ENCODE results near the gene TIFAB.

Gene TIFAB

GRCh38 chr5:135487839-135488514 lies 35.8 kb upstream of the TIFAB start:
- H3K4me3 Mint-ChIP-seq: no peak overlapping the region
- H3K27ac Mint-ChIP-seq: no peak overlapping the region
- H3K36me3 Mint-ChIP-seq (ENCODE audit: low read depth): no peaks in the 10 kb centered on the region
- H3K4me1 Mint-ChIP-seq (ENCODE audit: low read depth): peaks cover 9% of the 10 kb centered on the region
- H3K27me3 Mint-ChIP-seq: peaks cover 72% of the 10 kb centered on the region
- no peaks in the 10 kb centered on the region for H3K9me3 Mint-ChIP-seq

GRCh38 chr5:135487037-135487395 lies 34.9 kb upstream of the TIFAB start:
- no peak overlapping the region for H3K4me3 Mint-ChIP-seq
- H3K9me3 Mint-ChIP-seq: no peaks in the 10 kb centered on the region

GRCh38 chr5:135486131-135487036 lies 34.2 kb upstream of the TIFAB start:
- Mint-ChIP-seq H3K36me3 (ENCODE audit: low read depth) (no peaks in the 10 kb centered on the region), H3K4me1 (ENCODE audit: low read depth) (peaks cover 9% of the 10 kb centered on the region), H3K27me3 (peaks cover 62% of the 10 kb centered on the region), H3K27ac (no peak overlapping the region), H3K4me3 (no peak overlapping the region), H3K9me3 (no peaks in the 10 kb centered on the region)

More at GRCh38 chr5:135487037-135487395, 34.9 kb upstream of the TIFAB start:
- H3K27ac Mint-ChIP-seq: no peak overlapping the region
- no peaks in the 10 kb centered on the region for H3K36me3 Mint-ChIP-seq (ENCODE audit: low read depth)
- H3K4me1 Mint-ChIP-seq (ENCODE audit: low read depth): peaks cover 9% of the 10 kb centered on the region
- H3K27me3 Mint-ChIP-seq: peaks cover 63% of the 10 kb centered on the region

DNA sequence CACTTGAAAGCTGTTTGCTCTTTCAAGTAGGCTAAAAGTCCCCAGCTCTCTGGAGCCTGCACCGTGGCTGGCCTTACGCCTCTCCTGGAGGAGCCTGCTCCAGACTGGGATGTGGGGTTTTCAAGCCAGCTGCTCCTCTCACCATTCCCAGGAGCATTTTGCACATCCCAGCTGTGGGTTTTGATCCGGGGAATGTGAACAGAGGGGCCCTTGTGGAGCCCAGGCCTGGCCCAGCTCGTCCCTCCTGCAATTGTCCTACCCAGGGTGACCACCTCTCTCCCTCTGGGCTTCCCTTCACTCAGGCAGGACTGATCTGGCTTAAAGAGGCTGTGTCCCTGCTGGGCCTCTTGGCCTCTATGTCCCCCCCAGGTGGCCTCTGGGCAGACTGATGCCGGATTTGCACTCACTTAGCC lies 32.5 kb upstream of the TIFAB start:
- Mint-ChIP-seq H3K4me1 (ENCODE audit: low read depth) (peaks cover 3% of the 10 kb centered on the region), H3K4me3 (no peak overlapping the region), H3K9me3 (no peaks in the 10 kb centered on the region), H3K27me3 (peaks cover 52% of the 10 kb centered on the region), H3K27ac (no peak overlapping the region), H3K36me3 (ENCODE audit: low read depth) (no peaks in the 10 kb centered on the region)

DNA sequence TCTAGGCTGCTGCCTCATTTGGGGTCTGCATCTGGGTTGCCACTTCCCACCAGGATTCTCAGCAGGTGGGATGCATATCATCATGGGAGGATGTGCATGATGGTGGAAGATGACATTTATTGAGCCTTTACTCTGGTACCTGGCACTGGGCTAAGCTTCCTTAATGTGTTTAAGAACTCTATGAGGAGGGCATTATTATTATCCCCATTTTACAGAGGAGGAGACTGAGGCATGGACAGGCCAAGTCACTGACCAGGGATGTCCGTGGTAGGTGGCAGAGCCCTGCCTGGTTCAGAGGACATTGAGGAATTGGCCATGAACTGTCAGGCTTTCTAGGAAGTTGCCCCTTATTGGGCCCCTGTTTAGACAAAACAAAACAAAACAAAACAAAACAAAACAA lies 31.1 kb upstream of the TIFAB start:
- H3K36me3 Mint-ChIP-seq (ENCODE audit: low read depth): no peaks in the 10 kb centered on the region
- H3K4me1 Mint-ChIP-seq (ENCODE audit: low read depth): no peaks in the 10 kb centered on the region
- no peaks in the 10 kb centered on the region for H3K9me3 Mint-ChIP-seq
- H3K4me3 Mint-ChIP-seq: no peak overlapping the region
- no peak overlapping the region for H3K27ac Mint-ChIP-seq
- peaks cover 42% of the 10 kb centered on the region for H3K27me3 Mint-ChIP-seq

GRCh38 chr5:135482381-135482933 lies 30.3 kb upstream of the TIFAB start:
- Mint-ChIP-seq H3K27me3 (peaks cover 34% of the 10 kb centered on the region), H3K4me1 (ENCODE audit: low read depth) (no peaks in the 10 kb centered on the region), H3K9me3 (no peaks in the 10 kb centered on the region), H3K4me3 (no peak overlapping the region), H3K27ac (no peak overlapping the region), H3K36me3 (ENCODE audit: low read depth) (no peaks in the 10 kb centered on the region)

DNA sequence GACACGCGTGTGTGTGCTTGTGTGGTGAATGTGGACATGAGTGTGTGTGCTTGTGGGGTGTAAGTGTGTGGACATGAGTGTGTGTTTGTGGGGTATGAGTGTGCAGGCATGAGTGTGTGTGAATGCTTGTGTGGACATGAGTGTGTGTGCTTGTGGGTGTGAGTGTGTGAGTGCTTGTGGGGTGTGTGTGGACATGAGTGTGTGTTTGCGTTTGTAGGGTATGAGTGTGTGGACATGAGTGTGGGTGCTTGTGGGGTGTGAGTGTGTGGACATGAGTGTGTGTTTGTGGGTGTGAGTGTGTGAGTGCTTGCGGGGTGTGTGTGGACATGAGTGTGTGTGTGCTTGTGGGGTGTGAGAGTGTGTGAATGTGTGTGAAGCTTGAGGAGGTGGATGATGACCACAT lies 29.8 kb upstream of the TIFAB start:
- H3K36me3 Mint-ChIP-seq (ENCODE audit: low read depth): no peaks in the 10 kb centered on the region
- no peaks in the 10 kb centered on the region for H3K9me3 Mint-ChIP-seq
- no peaks in the 10 kb centered on the region for H3K4me1 Mint-ChIP-seq (ENCODE audit: low read depth)
- H3K4me3 Mint-ChIP-seq: no peak overlapping the region
- no peak overlapping the region for H3K27ac Mint-ChIP-seq
- H3K27me3 Mint-ChIP-seq: peaks cover 29% of the 10 kb centered on the region

GRCh38 chr5:135481387-135481786 lies 29.2 kb upstream of the TIFAB start:
- H3K27ac Mint-ChIP-seq: no peak overlapping the region
- no peaks in the 10 kb centered on the region for H3K4me1 Mint-ChIP-seq (ENCODE audit: low read depth)
- H3K9me3 Mint-ChIP-seq: no peaks in the 10 kb centered on the region
- H3K36me3 Mint-ChIP-seq (ENCODE audit: low read depth): no peaks in the 10 kb centered on the region
- H3K27me3 Mint-ChIP-seq: peaks cover 24% of the 10 kb centered on the region
- no peak overlapping the region for H3K4me3 Mint-ChIP-seq

GRCh38 chr5:135480511-135480910 lies 28.4 kb upstream of the TIFAB start:
- Mint-ChIP-seq H3K27me3 (peaks cover 17% of the 10 kb centered on the region), H3K4me3 (no peak overlapping the region), H3K4me1 (ENCODE audit: low read depth) (no peaks in the 10 kb centered on the region), H3K27ac (no peak overlapping the region), H3K36me3 (ENCODE audit: low read depth) (no peaks in the 10 kb centered on the region), H3K9me3 (no peaks in the 10 kb centered on the region)

- Mint-ChIP-seq H3K4me3 (no peak overlapping the region), H3K36me3 (ENCODE audit: low read depth) (no peaks in the 10 kb centered on the region), H3K9me3 (no peaks in the 10 kb centered on the region), H3K27me3 (peaks cover 16% of the 10 kb centered on the region), H3K27ac (no peak overlapping the region), H3K4me1 (ENCODE audit: low read depth) (no peaks in the 10 kb centered on the region)
These were observed 26.8 kb upstream of the TIFAB start for GRCh38 chr5:135478938-135479337.

GRCh38 chr5:135477613-135478066 lies 25.5 kb upstream of the TIFAB start:
- H3K27ac Mint-ChIP-seq: no peak overlapping the region
- peaks cover 13% of the 10 kb centered on the region for H3K27me3 Mint-ChIP-seq
- H3K4me3 Mint-ChIP-seq: no peak overlapping the region
- no peaks in the 10 kb centered on the region for H3K36me3 Mint-ChIP-seq (ENCODE audit: low read depth)
- H3K4me1 Mint-ChIP-seq (ENCODE audit: low read depth): no peaks in the 10 kb centered on the region
- no peaks in the 10 kb centered on the region for H3K9me3 Mint-ChIP-seq

- Mint-ChIP-seq H3K27ac (no peak overlapping the region), H3K9me3 (no peaks in the 10 kb centered on the region), H3K4me3 (no peak overlapping the region), H3K4me1 (ENCODE audit: low read depth) (no peaks in the 10 kb centered on the region), H3K36me3 (ENCODE audit: low read depth) (no peaks in the 10 kb centered on the region), H3K27me3 (peaks cover 13% of the 10 kb centered on the region)
These were observed 24.7 kb upstream of the TIFAB start for GRCh38 chr5:135476615-135477581.

DNA sequence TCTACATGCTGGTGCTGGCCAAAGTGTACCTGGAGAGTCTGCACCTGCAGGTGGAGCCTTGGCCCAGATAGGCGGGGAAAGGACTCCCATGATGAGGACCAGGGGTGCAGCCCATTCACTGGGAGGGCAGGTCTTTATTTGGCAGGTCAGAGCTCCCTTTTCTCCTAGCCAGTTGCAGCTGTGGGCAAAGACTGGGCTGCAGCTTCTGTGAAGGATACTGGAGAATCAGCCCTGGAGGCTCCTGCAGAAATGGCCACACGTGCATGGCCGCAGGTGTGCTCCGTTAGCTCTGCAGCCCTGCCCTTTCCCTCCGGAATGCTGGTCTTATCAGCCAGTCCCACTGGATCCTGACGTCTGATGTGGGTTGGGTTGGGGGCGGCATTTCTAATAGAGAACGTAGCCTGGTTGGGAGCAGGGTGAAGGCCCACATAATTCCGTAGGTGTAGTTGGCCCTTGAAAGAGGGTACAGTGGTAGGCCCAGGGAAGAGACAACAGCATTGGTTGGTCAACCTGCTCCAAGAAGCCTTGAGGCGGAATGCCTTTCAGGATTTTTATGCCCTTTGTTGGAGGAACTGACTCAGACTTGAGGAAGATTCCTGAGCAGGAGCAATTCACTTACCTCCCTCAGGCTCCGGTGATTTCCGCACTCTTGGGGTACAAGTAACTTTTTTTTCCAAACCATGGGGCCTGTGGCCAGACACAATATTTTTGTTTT lies 22.0 kb upstream of the TIFAB start:
- H3K4me1 Mint-ChIP-seq (ENCODE audit: low read depth): no peaks in the 10 kb centered on the region
- no peaks in the 10 kb centered on the region for H3K36me3 Mint-ChIP-seq (ENCODE audit: low read depth)
- peaks cover 17% of the 10 kb centered on the region for H3K27me3 Mint-ChIP-seq
- H3K4me3 Mint-ChIP-seq: no peak overlapping the region
- no peaks in the 10 kb centered on the region for H3K9me3 Mint-ChIP-seq
- no peak overlapping the region for H3K27ac Mint-ChIP-seq

DNA sequence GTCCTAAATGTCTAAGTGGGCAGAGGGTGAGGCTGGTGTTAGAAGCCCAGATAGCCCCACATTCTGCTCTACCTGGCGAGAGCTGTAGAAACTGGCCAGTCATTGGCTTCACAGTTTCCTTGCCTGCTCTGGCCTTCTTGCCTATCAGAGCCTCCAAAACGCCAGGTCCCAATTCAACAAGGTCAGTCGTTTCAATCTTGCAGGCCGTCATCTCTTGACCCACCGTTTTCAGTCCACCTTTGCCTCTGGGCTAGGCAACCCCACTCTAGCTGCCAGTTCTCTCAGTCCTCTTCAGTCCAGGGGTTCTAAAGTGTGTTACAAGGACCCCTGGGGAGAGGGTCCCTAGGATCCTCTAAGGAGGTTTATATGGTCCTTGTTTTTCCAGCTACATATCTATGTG lies 20.0 kb upstream of the TIFAB start:
- Mint-ChIP-seq H3K27ac (no peak overlapping the region), H3K36me3 (ENCODE audit: low read depth) (no peaks in the 10 kb centered on the region), H3K4me1 (ENCODE audit: low read depth) (no peaks in the 10 kb centered on the region), H3K27me3 (peaks cover 32% of the 10 kb centered on the region), H3K4me3 (no peak overlapping the region), H3K9me3 (no peaks in the 10 kb centered on the region)

Data from stimulated activated naive CD8-positive, alpha-beta T cell treated with anti-CD3 and anti-CD28 coated beads, Interleukin-15, Interleukin-2, amounts not matched to agents 100 ng/mL and 50 ng/mL, for 24 hours (primary cell).